ENCODE data around the gene C10orf71. TPM values are rescaled to one million over a fixed set of nuclear protein-coding genes. Genes with fewer than 3 reads are reported as not detected.

Gene C10orf71
- total RNA-seq, 1 experiment from 2014 or later = not detected

- H3K27me3 ChIP-seq (replicated peaks; ENCODE audit: control insufficient read depth, insufficient read depth, low read length) = no peaks in the 10 kb centered on the region
- no TSS peak for BruUV-seq (replicated peaks)
- ChIA-PET CTCF (no interaction called here), POLR2A (no interaction called here)
- peaks cover 7% of the 10 kb centered on the region for H3K9me3 ChIP-seq
- Mint-ChIP-seq H3K27me3 (ENCODE audit: insufficient read depth, unreplicated experiment) (peaks cover 20% of the 10 kb centered on the region), H3K27ac (ENCODE audit: unreplicated experiment) (no peak overlapping the region), H3K9me3 (ENCODE audit: unreplicated experiment) (peaks cover 27% of the 10 kb centered on the region), H3K4me1 (ENCODE audit: low read depth, unreplicated experiment) (no peaks in the 10 kb centered on the region), H3K36me3 (ENCODE audit: insufficient read depth, unreplicated experiment) (no peaks in the 10 kb centered on the region), H3K4me3 (ENCODE audit: unreplicated experiment) (no peak overlapping the region)
- no peaks in the 10 kb centered on the region for H3K36me3 ChIP-seq (ENCODE audit: control insufficient read depth, insufficient read depth, low read length)
- H3K4me3 ChIP-seq (ENCODE audit: low read depth, low read length) = no peak overlapping the region
- TF ChIP-seq CTCF (IDR thresholded peaks at IDR 0.05; ENCODE audit: insufficient read depth in 1 of 2, low read depth in 1 of 2, low read length in 1 of 2, severe bottlenecking in 1 of 2, unreplicated experiment in 1 of 2) = no peak
- no peaks in the 10 kb centered on the region for H3K4me1 ChIP-seq
- no peak for DNase-seq
- intact Hi-C loops (cut with micrococcal nuclease; ENCODE audit: unreplicated experiment) = no loop called here
Observed at GRCh38 chr10:49265885-49266284, 33.1 kb upstream of the C10orf71 start.

- intact Hi-C loops (cut with micrococcal nuclease; ENCODE audit: unreplicated experiment) = no loop called here
- POLR2A ChIA-PET = no interaction called here
- no peaks in the 10 kb centered on the region for H3K36me3 Mint-ChIP-seq (ENCODE audit: insufficient read depth, unreplicated experiment)
Observed at GRCh38 chr10:49268185-49268584, 30.8 kb upstream of the C10orf71 start.

GRCh38 chr10:49269523-49269922 lies 29.4 kb upstream of the C10orf71 start:
- Mint-ChIP-seq H3K9me3 (ENCODE audit: unreplicated experiment) (peaks cover 27% of the 10 kb centered on the region), H3K27ac (ENCODE audit: unreplicated experiment) (no peak overlapping the region), H3K27me3 (ENCODE audit: insufficient read depth, unreplicated experiment) (peaks cover 25% of the 10 kb centered on the region), H3K4me3 (ENCODE audit: unreplicated experiment) (no peak overlapping the region), H3K4me1 (ENCODE audit: low read depth, unreplicated experiment) (no peaks in the 10 kb centered on the region), H3K36me3 (ENCODE audit: insufficient read depth, unreplicated experiment) (no peaks in the 10 kb centered on the region)
- BruUV-seq (replicated peaks) = no TSS peak
- intact Hi-C loops (cut with micrococcal nuclease; ENCODE audit: unreplicated experiment) = no loop called here
- no peak for TF ChIP-seq CTCF (IDR thresholded peaks at IDR 0.05; ENCODE audit: insufficient read depth in 1 of 2, low read depth in 1 of 2, low read length in 1 of 2, severe bottlenecking in 1 of 2, unreplicated experiment in 1 of 2)
- Histone ChIP-seq H3K36me3 (ENCODE audit: control insufficient read depth, insufficient read depth, low read length) (no peaks in the 10 kb centered on the region), H3K9me3 (peaks cover 7% of the 10 kb centered on the region), H3K27me3 (replicated peaks; ENCODE audit: control insufficient read depth, insufficient read depth, low read length) (no peaks in the 10 kb centered on the region), H3K4me3 (ENCODE audit: low read depth, low read length) (no peak overlapping the region), H3K4me1 (no peaks in the 10 kb centered on the region)
- ChIA-PET POLR2A (no interaction called here), CTCF (no interaction called here)
- DNase-seq = no peak

More at GRCh38 chr10:49268185-49268584, 30.8 kb upstream of the C10orf71 start:
- Histone ChIP-seq H3K9me3 (peaks cover 7% of the 10 kb centered on the region), H3K4me3 (ENCODE audit: low read depth, low read length) (no peak overlapping the region), H3K4me1 (no peaks in the 10 kb centered on the region), H3K27me3 (replicated peaks; ENCODE audit: control insufficient read depth, insufficient read depth, low read length) (no peaks in the 10 kb centered on the region), H3K36me3 (ENCODE audit: control insufficient read depth, insufficient read depth, low read length) (no peaks in the 10 kb centered on the region)
- no peak for TF ChIP-seq CTCF (IDR thresholded peaks at IDR 0.05; ENCODE audit: insufficient read depth in 1 of 2, low read depth in 1 of 2, low read length in 1 of 2, severe bottlenecking in 1 of 2, unreplicated experiment in 1 of 2)
- no peak for DNase-seq
- no TSS peak for BruUV-seq (replicated peaks)
- no peak overlapping the region for H3K4me3 Mint-ChIP-seq (ENCODE audit: unreplicated experiment)
- CTCF ChIA-PET = no interaction called here
- no peak overlapping the region for H3K27ac Mint-ChIP-seq (ENCODE audit: unreplicated experiment)
- peaks cover 27% of the 10 kb centered on the region for H3K9me3 Mint-ChIP-seq (ENCODE audit: unreplicated experiment)
- no peaks in the 10 kb centered on the region for H3K4me1 Mint-ChIP-seq (ENCODE audit: low read depth, unreplicated experiment)
- peaks cover 27% of the 10 kb centered on the region for H3K27me3 Mint-ChIP-seq (ENCODE audit: insufficient read depth, unreplicated experiment)

All from Caco-2 (cell line).